Measurements from ENCODE around the gene GNPNAT1.

Gene GNPNAT1

DNA sequence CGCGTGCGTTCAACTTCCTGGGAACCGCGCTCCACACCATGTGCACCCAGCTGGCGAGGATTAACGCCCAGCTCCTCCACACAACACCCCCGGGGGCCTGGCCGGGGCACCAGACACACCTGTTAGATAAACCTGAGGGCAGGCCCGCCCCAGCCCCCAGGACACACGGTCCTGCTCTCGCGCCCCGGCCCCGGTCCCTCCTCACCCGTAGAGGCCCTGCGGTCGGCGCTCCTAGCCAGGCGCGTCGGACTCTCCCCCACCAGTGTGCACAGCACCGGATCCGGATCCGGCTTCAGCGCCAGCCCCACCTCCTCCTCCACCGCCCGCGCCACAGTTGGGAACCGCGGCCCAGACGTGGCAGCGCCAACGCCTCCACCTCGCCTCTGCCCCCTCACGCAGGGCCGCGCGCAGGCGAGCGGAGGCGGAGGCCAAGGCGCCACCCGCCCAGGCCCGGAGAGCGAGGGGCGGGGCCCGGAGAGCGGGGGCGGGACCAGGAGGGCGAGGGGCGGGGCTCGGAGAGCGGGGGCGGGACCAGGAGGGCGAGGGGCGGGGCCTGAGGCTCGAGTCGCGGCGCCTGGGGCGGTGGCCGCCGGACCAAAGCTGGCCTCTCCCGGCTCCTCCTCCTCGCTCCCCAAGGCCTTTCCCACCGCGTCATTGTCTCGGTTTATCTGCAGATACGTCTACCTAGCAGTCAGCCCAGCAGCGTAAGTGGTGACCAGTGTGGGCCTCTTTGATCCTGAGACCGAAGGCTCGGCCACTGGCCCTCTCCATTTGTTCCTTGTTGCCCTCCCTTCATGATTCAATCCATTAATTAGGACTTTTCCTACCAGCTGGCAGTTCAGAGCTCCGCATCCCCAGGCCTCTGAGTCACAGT, at the start of gene GNPNAT1:
GNPNAT1 (minus strand) TSS at position 385 of the 874 bp plus-strand sequence. CDS start 6,957 bp downstream, outside the sequence.
- peak; percentile 100 for DNase-seq

DNA sequence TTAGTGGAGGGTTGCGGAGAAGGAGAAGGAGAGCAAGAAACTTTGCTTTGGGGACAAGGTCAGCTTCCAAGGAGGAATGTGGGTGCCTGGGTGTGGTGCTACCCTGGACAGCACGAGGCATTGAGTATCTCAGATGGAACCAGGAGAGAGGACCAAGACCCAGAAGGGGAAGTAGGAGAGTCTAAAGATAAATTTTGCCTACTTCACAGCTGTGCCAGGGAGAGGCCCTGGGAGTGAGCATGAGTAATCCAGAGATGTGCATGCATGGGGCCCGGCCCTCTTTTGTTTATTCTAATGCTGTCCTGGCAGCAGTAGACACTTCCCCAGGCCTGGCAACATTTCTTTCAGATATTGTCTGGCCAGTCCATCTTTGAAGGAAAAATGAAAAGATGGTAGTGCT, 49.5 kb upstream of the GNPNAT1 start:
- no peak for DNase-seq

DNA sequence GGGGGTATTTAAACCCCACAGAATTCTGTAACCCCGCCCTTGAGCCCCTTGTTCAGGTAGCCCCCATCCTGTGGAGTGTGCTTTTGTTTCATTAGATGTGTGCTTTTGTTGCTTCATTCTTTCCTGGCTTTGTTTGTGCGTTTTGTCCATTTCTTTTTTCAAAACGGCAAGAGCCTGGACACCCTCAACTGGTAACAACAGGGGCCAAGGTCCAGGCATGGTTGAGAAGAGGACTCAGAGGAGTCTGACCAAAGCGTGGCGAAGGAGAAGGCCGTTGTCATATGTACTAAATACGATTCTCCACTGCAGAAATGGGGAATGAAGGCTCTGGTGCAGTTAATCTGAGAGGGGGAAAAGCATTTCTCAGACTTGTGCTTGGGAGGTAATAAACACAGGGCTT, 46.0 kb upstream of the GNPNAT1 start:
- no peak for DNase-seq

DNA sequence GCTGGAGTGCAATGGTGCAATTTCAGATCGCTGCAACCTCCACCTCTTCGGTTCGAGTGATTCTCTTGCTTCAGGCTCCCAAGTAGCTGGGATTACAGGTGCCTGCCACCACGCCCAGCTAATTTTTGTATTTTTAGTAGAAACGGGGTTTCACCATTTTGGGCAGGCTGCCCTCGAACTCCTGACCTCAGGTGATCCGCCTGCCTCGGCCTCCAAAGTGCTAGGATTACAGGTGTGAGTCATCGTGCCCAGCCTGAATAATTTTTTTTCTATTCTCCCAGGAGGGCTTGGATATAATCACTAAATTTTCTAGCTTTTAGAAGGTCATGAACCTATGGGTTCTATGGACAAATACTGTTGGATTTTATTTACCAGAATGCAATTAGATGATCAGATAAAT, 44.7 kb upstream of the GNPNAT1 start:
- DNase-seq, result no peak

DNA sequence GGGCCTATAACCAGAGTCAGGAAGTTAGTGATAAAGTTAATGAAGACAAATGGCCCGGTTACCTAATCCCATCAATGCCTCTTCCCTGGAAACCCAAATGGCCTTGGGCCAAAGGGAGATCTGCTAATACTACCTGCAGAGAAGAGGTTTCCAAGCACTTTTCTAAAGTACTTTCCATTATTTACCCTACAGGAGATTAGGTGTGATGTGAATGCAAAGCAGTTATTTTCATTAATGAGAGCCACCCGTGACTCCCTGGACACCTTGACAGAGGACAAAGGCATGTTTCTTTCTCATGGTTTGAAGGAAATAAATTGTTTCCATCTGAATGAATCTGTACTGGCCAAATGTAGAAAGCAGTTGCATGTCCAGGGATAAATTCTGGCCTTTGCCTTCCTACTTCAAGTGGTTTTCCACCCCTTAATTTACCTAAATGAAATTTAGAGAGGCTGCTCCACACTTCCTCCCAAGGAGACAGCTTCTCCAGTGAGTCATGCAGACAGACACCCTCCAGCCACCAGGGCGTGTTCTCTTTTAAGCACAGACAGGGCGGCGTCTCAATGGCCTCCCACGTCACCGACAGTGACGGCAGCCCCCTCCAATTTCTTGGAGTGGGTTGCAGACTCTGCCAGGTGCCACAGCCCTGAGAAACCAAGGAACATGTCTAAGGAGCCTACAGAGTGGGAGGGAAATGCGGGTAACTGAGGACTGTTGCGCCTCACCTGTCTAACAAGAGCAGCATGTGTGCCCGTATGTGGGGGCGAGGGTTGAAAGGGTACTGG, 43.9 kb upstream of the GNPNAT1 start:
- peak; percentile 100 for DNase-seq

DNA sequence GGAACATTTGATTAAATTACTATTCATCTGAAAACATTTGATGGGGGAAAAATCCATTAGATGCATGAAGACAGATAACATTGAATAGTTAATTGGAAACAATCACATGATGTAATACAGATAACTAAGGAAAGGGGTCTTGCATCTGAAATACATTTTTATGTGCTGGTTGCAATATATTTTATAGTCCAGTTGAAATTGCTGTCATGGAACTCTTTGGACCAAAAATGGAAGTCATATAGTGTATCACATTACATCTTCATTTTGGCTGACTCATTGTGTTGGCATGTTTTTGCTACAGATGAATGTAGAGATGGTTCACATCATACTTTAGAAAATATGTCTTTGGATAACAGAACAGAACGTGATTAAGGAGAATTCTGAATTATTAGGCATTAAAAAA, 43.0 kb upstream of the GNPNAT1 start:
- peak; percentile 57 for DNase-seq

DNA sequence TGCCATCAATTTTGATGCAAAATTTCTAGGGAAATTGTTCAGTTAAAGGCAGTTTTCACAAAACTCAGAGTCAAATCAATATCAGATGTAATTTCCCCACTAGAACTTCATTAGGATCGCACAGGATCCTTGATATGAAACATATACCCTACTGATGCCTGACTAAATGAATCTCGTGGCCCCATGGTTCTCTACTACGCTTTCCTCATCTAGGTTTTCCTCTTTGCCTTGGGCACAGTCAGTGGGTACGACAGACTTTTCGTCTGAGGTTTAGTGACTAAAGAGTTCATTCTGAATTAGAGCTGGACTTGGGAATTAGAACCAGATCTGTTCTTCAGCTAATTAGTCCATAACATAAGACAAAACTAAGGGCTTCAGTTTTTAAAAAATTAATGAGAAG, 42.5 kb upstream of the GNPNAT1 start:
- DNase-seq, result no peak

DNA sequence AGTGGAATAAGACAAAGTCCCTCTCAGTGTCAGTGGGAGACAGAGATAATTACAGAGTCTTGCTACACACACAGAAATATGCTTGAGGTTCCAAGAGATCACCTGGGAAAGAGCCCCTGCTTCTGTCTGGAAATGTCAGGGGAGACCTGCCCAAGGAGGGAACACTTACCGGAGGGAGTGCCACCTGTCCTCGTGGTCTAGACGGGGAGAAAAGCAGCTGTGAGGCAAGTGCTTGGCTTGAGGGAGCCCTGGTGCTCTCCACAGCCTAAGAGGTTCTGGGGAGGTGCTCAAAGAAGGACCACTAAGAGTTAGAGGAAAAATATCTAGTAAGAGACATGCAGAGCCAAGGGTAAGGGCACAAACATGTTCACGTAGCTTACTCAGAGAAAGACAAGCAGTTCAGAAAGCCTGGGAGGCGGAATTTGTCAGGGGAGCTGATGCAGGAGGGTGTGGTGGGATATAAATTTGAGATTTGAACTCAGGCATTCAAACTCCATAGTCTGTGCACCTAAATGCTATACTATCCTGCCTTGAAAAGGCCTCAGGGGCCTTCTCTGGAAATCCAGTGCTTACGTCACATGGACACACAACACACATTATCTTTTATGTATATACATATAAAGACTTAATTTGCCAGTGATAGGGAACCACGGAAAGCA, 38.2 kb upstream of the GNPNAT1 start:
- DNase-seq, result peak; percentile 47

DNA sequence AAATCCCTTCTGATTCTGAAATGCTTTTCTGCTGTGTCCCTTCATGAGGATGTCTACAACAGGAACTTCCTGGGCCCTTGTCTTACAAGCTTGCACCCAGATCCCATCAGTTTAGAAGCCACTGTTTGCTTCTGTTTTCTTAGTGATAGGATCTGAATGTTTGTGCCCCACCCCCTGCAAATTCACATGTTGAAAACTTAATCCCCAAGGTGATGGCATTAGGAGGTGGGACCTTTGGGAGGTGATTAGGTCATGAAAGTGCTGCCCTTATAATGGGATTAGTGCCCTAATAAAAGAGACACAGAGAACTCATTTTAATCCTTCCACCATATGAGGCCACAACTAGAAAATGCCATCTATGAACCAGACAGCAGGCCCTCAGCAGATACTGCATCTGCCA, 36.0 kb upstream of the GNPNAT1 start:
- no peak for DNase-seq

DNA sequence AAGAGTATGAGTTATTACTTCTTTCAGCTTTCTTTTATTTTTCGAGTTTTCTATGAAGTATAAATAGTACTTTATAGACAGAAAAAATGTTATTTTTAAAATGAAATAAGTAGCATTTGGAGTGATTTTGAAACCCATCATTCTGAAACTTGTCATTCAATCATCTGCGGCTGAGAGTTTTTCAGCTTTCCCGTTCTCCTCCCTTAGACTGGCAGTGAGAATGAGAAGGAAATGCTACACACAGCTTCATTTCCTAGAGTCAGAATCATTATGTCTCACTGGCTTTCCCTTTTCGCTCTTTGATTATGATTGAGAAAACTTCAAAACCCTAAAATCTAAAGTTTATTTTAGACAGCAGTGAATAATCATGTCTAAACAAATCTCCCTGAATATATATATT, 33.7 kb upstream of the GNPNAT1 start:
- no peak for DNase-seq

DNA sequence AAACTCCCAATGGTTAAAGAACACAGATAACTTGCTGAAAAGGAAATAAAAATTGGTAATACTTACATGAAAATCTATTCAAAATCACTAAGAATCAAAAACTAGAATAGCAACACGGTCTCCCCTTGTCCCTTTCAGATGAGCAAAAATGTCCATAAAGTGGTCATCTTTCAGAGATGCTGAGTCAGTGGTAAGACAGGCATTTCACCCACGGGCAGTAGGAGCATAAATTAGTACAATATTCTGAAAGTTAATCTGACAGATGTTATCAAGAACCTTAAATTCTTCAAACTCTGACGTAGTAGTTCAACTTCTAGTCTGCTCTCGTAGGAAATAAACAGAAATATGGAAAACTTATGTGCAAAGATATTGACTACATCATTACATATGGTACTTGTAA, 33.1 kb upstream of the GNPNAT1 start:
- no peak for DNase-seq

DNA sequence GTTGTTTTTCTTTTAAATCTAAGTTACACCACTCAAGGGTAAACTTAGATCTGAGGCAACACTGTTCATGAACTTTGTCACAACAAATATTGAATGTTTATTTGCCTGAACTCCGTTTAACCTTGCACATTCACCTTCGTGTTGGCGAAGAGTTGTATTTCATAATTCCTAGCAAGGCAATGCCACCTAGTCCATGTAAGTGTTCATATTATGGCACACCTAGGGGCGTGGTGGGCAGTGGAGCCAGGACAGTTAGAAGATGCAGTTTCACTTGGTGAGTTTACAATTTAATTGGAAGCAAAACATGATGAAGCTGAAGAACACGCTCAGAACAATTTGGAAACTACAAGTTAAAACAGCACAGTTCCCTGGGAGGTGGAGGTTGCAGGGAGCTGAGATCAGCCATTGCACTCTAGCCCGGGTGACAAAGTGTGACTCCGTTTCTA, 30.4 kb upstream of the GNPNAT1 start:
- DNase-seq, result no peak

DNA sequence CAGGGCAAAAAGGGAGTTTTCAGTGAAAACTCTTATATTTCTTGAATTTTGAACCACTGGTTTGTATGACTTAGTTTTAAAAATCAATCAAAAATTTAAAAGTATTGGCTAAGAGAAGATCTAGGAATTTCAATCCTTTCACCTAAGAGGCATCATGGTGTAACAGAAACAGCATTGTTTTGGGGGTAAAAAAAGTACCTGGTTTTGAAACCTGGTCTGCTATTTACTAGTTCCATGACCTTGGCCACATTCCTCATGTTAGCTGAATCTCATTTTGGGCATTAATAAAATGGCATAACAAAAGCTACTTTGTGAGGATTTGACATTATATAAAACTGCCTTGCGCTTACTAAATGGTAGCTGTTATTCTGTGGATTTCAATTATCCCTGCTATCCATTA, 16.7 kb upstream of the GNPNAT1 start:
- no peak for DNase-seq

DNA sequence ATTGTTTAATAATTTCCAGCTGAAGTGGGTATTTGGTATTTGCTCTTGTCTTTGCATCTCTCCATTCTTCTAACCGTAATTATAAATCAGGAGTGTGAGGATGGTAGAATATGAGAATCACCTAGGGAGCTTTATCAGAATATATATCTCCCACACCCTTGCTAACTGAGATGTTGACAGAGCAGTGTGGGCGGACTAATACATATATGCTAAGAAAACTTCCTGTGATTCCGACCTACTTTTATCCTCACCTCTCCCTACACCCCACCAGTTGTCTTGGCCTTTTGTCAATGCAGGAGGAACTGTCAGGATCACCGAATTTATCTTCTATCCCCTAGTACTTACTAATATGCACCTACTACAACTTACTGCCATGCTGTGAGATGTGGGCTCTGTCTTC, 14.7 kb upstream of the GNPNAT1 start:
- DNase-seq, result no peak

DNA sequence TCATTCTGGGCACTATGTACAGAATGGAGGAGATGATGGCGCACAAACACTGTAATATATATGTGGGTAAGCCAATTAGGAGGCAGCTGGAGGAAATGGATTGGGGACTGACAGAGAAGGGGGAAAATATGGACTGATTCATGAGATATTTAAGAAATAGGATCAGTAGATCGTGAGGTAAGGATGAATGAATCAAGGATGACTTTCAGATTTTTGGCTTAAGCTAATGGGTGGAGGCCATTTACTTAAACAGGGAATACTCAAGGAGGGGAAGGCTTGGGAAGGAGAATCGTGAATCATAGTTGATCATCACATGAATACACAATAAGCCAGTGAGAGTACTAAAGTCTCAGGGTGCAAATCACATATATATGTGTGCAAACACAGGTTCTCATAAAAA, 11.2 kb upstream of the GNPNAT1 start:
- no peak for DNase-seq

DNA sequence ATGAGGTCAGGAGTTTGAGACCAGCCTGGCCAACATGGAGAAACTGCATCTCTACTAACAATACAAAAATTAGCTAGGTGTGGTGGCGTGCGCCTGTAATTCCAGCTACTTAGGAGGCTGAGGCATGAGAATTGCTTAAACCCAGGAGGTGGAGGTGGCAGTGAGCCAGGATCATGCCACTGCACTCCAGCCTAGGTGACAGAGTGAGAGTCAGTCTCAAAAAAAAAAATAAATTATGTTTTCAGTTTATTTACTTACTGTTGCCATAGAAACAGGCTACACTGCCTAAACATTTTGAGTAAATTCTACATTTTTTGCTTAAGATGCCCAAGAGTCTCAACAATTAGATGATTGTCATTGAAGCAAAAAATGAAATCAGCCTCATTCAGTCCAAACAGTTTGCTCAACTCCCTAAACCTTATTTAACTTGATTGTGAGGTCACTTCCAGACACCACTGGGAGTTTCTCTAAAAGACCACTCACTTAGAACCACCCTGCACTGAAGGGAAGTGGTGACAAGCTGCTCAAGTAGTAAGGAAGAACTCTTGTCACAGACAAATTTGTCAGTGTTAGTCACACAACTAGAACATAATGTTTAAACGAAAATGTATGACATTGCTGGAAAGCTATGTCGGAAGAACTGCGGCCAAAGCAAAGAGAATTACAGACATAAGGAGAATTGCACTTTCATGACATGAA, 9.8 kb upstream of the GNPNAT1 start:
- no peak for DNase-seq

DNA sequence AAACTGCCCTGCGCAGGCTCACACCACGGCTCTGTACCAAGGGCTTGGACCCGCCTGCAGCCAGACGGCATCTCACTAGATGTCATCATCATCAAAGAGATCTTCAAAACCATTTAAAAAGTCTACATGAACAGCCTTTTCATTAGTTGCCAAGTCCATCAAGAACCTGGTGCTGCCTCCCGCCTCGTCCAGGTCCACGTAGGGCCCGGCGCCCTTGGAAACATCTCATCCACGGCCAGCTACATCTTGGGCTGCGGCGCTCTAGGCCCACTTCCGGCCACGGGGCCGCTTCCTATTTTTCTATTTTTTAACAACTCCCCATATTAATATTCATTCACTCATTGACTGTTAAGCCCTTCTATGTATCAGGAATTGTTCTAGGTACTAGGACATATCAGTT, 7.4 kb upstream of the GNPNAT1 start:
- DNase-seq, result no peak

DNA sequence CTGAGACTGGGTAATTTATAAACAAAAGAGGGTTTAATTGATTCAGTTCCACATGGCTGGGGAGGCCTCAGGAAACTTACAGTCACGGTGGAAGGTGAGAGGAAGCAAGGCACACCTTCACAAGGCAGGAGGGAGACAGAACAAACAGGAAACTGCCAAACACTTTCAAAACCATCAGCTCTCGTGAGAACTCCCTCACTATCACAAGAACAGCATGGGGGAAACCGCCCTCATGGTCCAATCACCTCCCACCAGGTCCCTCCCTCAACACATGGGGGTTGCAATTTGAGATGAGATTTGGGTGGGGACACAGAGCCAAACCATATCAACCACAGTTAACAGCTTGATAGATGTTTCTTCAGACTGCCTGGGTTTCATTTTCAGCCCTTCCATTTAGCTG, 6.2 kb upstream of the GNPNAT1 start:
- DNase-seq, result no peak

DNA sequence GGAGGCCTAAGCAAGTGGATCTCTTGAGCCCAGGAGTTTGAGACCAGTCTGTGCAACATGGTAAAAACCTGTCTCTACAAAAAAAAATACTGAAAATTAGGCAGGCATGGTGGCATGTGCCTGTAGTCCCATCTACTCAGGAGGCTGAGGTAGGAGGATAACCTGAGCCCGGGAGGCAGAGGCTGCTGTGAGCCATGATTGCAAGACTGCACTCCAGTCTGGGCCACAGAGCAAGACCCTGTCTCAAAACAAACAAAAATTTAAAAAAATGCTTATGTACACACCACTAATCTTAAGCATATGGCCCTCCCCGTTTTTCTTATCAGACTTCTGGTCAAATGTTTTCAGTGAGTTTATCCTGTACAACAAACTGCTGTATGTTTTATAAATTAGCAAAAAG, 1.7 kb upstream of the GNPNAT1 start:
- no peak for DNase-seq

DNA sequence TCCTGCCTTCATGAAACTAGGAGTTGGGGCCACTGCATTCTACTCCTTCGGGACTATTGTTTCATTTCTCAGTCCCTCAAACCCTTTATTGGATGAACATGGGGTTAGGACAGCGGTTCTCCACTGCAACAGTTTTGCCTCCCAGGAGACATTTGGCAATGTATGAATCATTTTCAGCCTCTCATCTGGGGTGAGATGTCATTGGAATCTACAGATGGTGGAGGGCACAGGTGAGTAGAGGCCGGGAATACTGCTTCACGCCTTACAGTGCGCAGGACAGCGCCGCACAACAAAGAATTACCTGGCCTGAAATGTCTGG, 649 bp upstream of the GNPNAT1 start:
- DNase-seq, result no peak

DNA sequence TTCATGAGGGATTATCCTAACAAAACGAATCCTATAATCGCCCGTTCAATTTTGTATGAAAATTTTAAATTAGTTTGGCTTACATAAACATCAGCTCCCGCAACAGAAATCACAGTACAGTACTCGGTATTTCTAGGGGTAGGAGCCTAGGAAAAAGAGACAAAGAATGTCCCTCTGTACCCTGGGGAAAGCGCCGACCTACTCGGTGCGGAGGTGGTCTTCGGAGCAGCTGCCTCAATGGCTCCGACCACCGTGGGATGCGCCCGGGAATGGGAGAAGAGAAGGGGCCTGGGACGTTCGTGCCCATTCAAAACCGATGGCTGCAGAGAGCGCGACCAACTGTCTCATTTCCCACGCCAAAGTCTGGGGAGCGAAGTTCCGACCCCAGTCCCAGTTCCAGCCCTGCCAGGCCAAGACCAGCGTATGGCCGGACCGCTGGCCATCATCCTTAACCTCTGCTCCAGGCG, 618 bp downstream of the GNPNAT1 start:
- no peak for DNase-seq

DNA sequence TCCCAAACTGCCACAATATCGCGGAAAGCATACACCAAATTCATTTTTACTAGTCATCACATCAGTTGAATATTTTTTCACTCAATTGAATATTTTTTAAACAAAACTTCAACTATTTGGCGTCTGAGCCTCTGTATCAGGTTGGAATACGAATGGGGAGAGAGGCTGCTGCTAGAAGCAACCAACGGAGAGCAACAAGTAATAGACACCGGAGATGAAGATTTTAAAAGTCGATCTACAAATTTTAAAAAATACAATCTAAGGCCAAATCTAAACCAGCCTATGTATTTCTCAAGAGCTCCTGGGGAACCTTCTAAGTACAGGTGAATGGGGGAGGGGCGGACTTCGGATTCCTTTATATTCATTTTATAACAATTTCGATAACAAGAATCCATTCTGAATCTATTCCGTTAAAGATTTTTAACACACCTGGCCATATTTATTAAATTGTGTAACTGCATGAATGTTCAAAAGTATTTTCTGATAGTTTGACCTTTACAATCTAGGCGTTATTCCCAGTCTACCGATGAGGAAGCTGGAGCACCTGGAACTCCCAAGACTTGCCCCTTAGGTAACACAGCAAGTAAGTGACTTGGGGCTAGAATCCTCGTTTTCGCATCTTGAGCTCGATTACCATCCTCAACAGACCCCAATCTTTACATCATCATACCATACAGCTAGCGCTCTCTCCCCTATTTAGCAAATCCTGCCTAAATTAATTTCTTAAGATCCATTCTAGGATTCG, 1.2 kb downstream of the GNPNAT1 start:
- DNase-seq, result no peak
